HUES64 (cell line): ENCODE results near the gene ENTPD8.
A peak's percentile ranks its signal among the peaks of the same experiment; 100 is the strongest.

ENCODE experiments used
- H3K27ac ChIP-seq: 2 replicates; pipeline ENCODE4 v1.7.0; 2013; ENCODE audit warnings: low read depth, low read length, inconsistent platforms
- H3K27me3 ChIP-seq: 2 replicates; pipeline ENCODE4 v1.6.1; 2013; ENCODE audit warnings: mild to moderate bottlenecking, low read length; ENCODE audit not compliant: insufficient read depth
- H3K36me3 ChIP-seq: 2 replicates; pipeline ENCODE4 v1.6.1; 2013; ENCODE audit warnings: mild to moderate bottlenecking, low read length; ENCODE audit not compliant: insufficient read depth
- H3K4me1 ChIP-seq: 2 replicates; pipeline ENCODE4 v1.6.1; 2013; ENCODE audit warnings: mild to moderate bottlenecking, low read length, moderate library complexity; ENCODE audit not compliant: insufficient read depth
- H3K4me3 ChIP-seq: 2 replicates; pipeline ENCODE4 v1.5.1; 2013; ENCODE audit warnings: mild to moderate bottlenecking, low read length, moderate library complexity
- H3K9ac ChIP-seq: 2 replicates; pipeline ENCODE4 v1.6.1; 2013; ENCODE audit warnings: mild to moderate bottlenecking, low read depth, low read length
- H3K9me3 ChIP-seq: 2 replicates; pipeline ENCODE4 v1.6.1; 2013; ENCODE audit warnings: low read depth, low read length; ENCODE audit not compliant: insufficient read depth
- WGBS: fragments of 150-250, 120-280 bp; methylation state at CpG from one replicate; pipeline ENCODE4 v1.1.7; 2013; ENCODE audit warnings: missing lambda C conversion rate; 5-methylcytosine and 5-hydroxymethylcytosine counted together

Gene ENTPD8

DNA sequence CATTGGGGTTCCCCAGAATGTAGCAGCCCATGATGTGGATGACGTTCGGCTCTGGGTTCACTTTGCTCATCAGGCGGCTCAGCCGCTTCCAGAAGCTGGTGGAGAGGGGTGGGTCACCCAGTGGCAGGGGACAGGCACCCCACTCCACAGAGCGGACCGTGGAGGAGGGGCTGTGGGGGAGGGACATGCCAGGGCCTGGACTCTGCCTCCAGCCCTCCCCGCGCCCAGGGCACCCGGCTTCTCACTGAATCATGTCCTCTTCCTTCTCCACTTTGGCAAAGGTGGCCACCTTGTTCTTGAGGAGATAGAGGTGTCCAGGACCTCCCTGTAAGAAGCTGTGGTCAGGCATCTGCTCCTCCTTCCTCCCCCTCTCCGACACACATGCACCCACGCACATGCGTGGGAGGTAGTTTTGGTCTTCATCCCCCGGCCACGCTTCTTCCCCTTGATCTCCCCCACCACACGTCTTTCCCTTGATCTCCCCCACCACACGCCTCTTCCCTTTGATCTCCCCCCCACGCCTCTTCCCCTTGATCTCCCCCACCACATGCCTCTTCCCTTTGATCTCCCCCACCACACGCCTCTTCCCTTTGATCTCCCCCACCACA, 8.9 kb upstream of the ENTPD8 start:
- Histone ChIP-seq H3K4me1 (peaks cover 10% of the 10 kb centered on the region; the same call in 1 of the 2 replicates), H3K9me3 (no peaks in the 10 kb centered on the region), H3K27me3 (no peaks in the 10 kb centered on the region), H3K36me3 (peaks cover 23% of the 10 kb centered on the region), H3K4me3 (no peak overlapping the region), H3K27ac (no peak overlapping the region), H3K9ac (no peak overlapping the region)
- WGBS = 90% methylated on average over 18 of the region's 18 CpGs

DNA sequence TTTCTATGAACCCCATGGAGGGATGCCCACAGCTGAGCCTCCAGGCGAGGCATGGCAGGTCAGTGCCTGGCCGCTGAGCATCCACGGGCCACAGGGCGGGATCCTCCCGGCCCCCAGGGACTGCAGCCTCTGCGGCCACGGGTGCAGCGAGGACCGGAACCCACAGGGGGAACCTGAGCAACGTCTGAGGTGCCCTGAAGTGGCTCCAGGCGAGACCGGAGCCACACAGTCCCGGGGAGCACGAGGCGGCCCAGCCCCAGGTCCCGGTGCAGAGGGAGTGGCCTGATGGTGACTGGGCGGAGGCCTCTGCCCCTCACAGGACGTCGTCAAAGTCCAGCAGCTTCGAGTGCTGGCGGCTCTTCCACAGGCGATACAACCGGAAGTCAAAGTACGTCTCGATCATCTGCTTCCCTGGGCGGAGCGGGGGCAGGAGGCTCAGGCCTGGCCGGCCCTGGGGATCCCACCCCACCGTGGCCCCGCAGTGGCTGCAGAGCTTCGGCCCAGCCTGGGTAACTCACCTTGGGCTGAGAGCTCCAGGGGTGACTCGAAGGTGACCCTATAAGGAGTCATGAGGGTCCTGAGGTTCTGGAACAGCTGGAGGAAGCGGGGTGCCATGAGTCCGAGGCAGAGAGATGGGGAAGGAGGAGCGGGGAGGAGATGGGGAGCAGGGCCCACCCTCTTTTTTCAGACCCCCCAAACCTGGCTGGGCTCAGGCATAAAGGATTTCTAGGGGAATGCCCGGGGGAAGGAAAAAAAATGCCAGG, 8.1 kb upstream of the ENTPD8 start:
- Histone ChIP-seq H3K9me3 (no peaks in the 10 kb centered on the region), H3K27me3 (no peaks in the 10 kb centered on the region), H3K27ac (no peak overlapping the region), H3K4me1 (0 out of 2 replicates have a peak, but pooled peaks cover 3% of the 10 kb centered on the region), H3K9ac (no peak overlapping the region), H3K36me3 (peaks cover 23% of the 10 kb centered on the region), H3K4me3 (no peak overlapping the region)
- 91% methylated on average over 35 of the region's 36 CpGs for WGBS

DNA sequence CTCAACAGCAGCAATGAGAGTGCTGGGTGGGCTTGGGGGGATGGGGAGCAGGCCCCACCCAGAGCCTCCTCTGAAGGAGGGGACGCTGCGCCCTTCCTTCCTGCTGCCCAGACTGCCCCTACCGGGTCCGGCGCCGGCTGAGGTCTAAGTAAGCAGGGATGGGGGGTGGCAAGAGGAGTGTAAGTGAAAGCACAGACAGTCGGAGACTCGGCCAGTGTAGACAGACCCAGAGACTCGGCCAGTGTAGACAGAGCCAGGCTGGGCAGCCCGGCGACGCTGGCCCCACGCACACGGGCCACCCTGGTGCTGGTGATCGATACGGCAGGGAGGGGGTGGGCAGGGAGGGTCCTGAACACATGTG, 7.4 kb upstream of the ENTPD8 start:
- no peak overlapping the region for H3K27ac ChIP-seq
- H3K4me1 ChIP-seq = 0 out of 2 replicates have a peak, but pooled peaks cover 3% of the 10 kb centered on the region
- H3K36me3 ChIP-seq = peaks cover 23% of the 10 kb centered on the region
- H3K4me3 ChIP-seq = no peak overlapping the region
- 95% methylated on average over 16 of the region's 16 CpGs for WGBS
- H3K27me3 ChIP-seq = no peaks in the 10 kb centered on the region
- no peaks in the 10 kb centered on the region for H3K9me3 ChIP-seq
- H3K9ac ChIP-seq = no peak overlapping the region

DNA sequence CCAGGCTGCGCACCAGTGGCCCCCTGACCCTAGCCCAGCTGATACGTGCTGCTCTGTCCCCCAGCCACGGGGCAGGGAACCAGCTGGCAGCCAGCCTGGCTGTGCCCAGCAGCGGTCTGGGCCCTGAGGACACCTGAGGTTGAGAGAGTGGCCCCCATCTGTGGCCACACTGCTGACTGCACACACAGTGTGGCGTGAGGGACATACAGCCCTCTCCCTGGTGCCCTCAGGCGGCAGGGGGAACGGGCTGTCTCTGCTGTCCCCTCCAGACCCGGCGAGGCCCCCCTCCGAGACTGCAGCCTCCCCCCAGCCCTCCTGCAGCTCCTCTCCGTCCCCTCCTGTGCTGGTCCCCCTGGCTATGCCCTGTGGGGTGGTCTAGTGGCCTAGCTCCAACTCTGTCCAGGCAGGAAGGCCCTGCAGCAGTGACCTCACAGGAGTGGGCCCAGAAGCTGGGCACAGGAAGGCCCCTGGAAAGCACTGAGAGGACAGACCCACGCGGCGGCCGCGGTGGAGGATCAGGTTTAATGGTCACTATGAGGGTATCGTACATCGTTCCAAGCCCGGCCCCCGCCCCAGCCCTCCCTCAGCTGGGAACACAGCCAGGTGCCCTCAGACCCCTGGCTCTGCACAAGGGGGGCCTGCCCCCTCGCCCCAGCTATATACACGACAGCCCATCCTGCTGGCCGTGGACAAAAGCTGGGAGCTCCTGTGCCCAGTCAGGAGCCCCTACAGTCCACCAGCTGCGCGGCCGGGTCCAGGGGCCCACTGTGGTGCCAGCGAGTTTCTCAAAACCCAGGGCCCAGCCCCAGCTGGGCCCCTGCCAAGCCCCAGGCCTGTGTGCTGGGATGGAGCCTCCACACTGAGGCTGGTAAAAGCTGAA, 6.8 kb upstream of the ENTPD8 start:
- Histone ChIP-seq H3K4me1 (0 out of 2 replicates have a peak, but pooled peaks cover 3% of the 10 kb centered on the region), H3K27ac (no peak overlapping the region), H3K9me3 (no peaks in the 10 kb centered on the region), H3K4me3 (no peak overlapping the region), H3K36me3 (peaks cover 21% of the 10 kb centered on the region), H3K27me3 (no peaks in the 10 kb centered on the region), H3K9ac (no peak overlapping the region)
- WGBS = 93% methylated on average over 27 of the region's 27 CpGs

DNA sequence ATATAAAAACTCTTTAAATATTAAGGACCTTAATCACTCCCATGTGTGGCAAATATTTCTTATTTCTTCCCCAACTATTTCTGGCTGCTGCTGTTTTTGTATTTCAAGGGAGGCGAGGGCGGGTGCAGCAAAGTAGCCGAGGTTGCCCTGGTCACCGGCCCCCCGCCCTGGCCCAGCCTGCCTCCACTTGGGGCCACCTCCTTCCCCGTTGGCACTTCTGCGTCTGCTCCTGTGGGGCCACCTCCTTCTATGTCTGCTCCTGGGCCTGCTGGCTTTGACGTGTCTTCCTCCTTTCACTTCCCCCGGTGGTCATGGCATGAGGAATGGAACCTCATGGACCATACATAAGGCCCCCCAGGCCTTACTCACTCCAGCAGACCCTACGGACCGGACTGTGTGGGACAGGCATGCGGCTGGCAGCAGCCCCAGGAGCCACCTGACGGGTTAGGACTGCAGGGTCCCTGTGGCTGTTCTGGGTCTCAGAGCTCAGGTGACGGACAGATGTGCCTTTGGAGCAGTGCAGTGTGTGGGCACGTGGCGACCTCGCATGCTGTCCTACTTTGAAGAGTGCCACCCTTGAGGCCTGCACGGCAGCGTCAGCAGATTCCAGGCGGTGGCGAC, 5.8 kb upstream of the ENTPD8 start:
- Histone ChIP-seq H3K4me1 (peaks cover 3% of the 10 kb centered on the region; the same call in 1 of the 2 replicates), H3K36me3 (peaks cover 15% of the 10 kb centered on the region), H3K9me3 (no peaks in the 10 kb centered on the region), H3K27me3 (peaks cover 6% of the 10 kb centered on the region; the same call in 1 of the 2 replicates), H3K4me3 (no peak overlapping the region), H3K9ac (no peak overlapping the region; the same call in 1 of the 2 replicates), H3K27ac (no peak overlapping the region)
- WGBS = 92% methylated on average over 21 of the region's 21 CpGs

DNA sequence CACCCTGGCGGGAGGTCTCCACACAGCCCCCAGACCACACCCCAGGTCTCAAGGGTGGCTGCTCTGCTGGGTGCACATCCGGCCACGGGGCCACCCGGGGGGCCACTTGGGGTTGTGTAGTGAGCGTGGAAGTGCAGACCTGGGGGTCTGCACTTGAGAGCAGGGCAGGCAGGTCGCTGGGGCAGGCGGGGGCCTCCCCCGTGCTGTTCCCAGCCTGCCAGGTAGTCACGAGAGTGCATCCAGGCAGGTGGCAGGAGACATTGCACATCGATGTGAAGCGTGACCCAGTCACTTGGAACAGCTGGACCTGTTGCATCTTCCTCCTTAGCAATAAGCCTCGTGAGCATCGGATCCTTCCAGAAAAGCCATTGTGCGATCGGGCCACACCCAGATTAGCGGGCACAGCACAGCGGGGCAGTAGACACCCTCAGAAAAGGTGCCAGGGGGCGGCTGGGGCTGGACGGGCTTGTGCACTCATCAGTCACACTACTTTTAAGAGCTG, 4.8 kb upstream of the ENTPD8 start:
- Histone ChIP-seq H3K36me3 (peaks cover 15% of the 10 kb centered on the region), H3K9me3 (no peaks in the 10 kb centered on the region), H3K27me3 (peaks cover 7% of the 10 kb centered on the region; the same call in 1 of the 2 replicates), H3K4me3 (no peak overlapping the region), H3K27ac (no peak overlapping the region), H3K9ac (no peak overlapping the region), H3K4me1 (peaks cover 3% of the 10 kb centered on the region; the same call in 1 of the 2 replicates)
- 88% methylated on average over 19 of the region's 19 CpGs for WGBS

DNA sequence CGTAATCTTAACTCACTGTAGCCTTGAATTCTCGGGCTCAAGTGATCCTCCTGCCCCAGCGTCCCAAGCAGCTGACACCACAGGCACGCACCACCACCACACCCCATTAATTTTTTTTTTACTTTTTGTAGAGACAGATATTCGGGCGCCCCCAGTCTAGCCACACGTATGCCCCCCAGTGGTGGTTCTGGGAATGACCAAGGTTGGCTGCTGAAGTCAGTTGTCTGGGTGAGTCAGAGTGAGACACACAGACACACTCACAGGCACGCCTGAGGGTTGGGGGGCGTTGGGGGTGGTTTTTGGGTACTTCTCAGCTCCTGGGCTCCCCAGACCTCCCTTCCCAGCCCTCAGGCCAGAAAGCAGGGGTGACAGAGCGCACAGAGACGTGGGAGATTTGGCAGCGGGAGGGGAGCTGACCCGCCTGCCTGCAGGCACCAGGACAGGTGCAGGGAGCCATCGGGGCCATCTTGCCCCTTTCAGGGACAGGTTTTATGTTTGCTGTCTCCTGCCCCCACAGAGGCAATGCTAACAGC, 4.2 kb upstream of the ENTPD8 start:
- H3K36me3 ChIP-seq = peaks cover 15% of the 10 kb centered on the region
- peaks cover 7% of the 10 kb centered on the region; the same call in 1 of the 2 replicates for H3K27me3 ChIP-seq
- peaks cover 3% of the 10 kb centered on the region; the same call in 1 of the 2 replicates for H3K4me1 ChIP-seq
- 33% methylated on average over 12 of the region's 14 CpGs for WGBS
- no peak overlapping the region for H3K27ac ChIP-seq
- H3K4me3 ChIP-seq = no peak overlapping the region
- no peaks in the 10 kb centered on the region for H3K9me3 ChIP-seq
- H3K9ac ChIP-seq = no peak overlapping the region

DNA sequence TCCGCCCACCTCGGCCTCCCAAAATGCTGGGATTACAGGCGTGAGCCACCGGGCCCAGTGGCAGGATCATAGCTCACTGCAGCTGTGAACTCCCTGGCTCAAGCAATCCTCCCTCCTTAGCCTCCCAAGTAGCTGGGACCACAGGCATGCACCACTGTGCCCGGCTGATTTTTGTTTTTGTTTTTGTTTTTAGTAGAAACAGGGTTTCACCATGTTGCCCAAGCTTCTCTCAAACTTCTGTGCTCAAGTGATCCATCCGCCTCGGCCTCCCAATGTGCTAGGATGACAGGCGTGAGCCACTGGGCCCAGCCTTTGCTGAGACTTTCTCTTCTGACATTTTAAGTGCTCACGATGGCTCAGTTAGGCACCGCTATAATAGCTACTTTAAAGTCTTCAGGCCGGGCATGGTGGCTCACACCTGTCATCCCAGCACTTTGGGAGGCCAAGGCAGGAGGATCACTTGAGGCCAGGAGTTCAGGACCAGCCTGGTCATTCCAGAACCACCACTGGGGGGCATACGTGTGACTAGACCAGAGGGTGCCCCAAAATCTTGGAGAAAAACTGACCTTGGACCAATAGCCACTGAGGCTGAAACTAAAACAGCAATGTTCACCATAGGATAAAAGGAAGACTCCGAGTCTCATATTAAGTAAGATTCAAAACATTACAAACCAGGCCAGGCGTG, 3.1 kb upstream of the ENTPD8 start:
- H3K4me3 ChIP-seq = no peak overlapping the region
- H3K4me1 ChIP-seq = peaks cover 3% of the 10 kb centered on the region; the same call in 1 of the 2 replicates
- H3K27ac ChIP-seq = no peak overlapping the region
- no peak overlapping the region for H3K9ac ChIP-seq
- 88% methylated on average over 14 of the region's 14 CpGs for WGBS
- H3K9me3 ChIP-seq = no peaks in the 10 kb centered on the region
- peaks cover 7% of the 10 kb centered on the region; the same call in 1 of the 2 replicates for H3K27me3 ChIP-seq
- peaks cover 7% of the 10 kb centered on the region; the same call in 1 of the 2 replicates for H3K36me3 ChIP-seq

DNA sequence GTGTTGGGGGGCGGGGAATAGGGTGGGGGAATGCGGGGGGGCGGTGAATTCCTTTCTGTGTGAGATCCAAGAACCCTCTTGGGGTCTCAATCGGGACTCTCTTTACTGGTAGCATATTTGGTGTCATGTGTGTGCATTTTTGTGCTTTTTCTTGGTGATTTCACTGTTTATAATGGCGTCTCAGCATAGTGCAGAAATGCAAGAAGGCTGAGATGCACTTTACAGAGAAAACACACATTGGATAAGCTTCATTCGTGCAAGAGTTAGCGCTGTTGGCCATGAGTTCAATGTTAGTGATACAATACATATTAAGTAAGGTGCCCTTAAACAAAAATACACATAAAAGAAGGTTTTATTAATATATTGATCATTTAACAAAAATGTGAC, 771 bp upstream of the ENTPD8 start:
- H3K36me3 ChIP-seq = no peaks in the 10 kb centered on the region
- no peak overlapping the region for H3K27ac ChIP-seq
- H3K4me3 ChIP-seq = peak overlapping the region; percentile 38; the same call in 1 of the 2 replicates
- no peaks in the 10 kb centered on the region for H3K9me3 ChIP-seq
- H3K9ac ChIP-seq = no peak overlapping the region
- 8% methylated on average over 6 of the region's 7 CpGs for WGBS
- H3K4me1 ChIP-seq = peaks cover 3% of the 10 kb centered on the region; the same call in 1 of the 2 replicates
- peaks cover 7% of the 10 kb centered on the region; the same call in 1 of the 2 replicates for H3K27me3 ChIP-seq
